Activated CD4-positive, alpha-beta T cell treated with anti-CD3 and anti-CD28 coated beads for 24 hours (primary cell): Measurements from ENCODE around the gene MYO9A.
"Not testable (repeated sequence)": the region's sequence is repeated elsewhere in the genome, so short reads cannot be mapped to it uniquely, and the experiment has no call there.

Experiments used
- DNase-seq, 2 donors: peaks; one replicate each; pipeline ENCODE4 v3.0.0-alpha.2; 2020; ENCODE audit warnings: low read depth in 2 of 2

The MYO9A gene

GRCh38 chr15:72136170-72137051 is 18.5 kb upstream of the MYO9A start:
- DNase-seq: no peak

DNA sequence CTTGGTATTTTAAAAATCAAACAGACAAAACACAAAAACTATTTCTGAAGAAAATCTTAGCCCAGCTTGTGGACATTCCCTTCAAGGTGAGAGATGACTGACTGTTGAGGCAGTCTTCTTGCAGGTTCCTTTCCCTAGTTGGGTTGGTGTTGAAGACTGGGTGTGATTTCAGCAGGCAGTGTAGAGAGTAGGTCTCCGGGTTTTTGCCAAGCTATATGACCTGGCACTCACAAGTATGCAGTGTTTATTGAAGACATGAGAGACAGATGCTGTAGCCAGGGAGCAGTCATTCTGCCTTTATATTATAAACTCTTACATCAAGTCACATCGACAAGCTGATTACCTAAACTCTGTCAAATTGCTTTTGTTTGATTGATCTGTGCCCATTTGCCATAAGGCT is 17.8 kb upstream of the MYO9A start:
- DNase-seq: no peak

DNA sequence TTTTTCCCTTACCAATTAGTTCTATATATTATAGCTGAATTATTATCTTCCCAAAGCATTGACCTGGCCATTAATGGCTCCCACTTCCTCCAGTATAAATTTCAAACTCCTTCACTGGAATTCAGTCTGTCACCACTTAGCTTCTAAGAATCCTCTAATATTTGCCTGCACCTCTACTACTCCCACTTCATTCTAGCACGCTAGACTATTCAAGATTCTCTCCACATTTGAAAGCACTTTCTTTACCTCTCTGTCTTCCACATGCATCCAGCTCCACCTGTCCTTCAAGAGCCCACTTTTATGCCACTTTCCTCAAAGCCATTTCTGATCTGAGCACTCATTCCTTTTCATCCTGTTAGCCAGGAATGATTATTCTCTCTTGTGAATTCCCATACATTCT is 15.3 kb upstream of the MYO9A start:
- no peak for DNase-seq

DNA sequence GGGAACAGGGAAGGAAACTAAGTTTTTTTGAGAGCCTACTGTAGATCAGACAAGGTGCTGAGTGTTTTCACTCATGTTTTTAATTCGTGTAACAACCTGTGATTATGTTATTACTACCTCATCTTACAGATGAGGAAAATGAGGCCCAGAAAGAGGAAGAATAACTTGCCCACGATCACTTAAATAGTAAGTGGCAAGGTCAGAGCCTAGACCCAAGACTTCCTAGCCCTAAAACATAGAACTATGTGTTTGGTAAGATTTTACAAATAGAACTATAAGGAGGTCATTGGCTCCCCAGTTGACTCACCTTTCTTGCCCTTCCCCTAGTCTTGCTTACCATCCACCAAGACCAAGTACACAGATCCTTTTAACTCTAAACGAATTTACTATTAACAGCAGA is 14.0 kb upstream of the MYO9A start:
- DNase-seq: no peak

DNA sequence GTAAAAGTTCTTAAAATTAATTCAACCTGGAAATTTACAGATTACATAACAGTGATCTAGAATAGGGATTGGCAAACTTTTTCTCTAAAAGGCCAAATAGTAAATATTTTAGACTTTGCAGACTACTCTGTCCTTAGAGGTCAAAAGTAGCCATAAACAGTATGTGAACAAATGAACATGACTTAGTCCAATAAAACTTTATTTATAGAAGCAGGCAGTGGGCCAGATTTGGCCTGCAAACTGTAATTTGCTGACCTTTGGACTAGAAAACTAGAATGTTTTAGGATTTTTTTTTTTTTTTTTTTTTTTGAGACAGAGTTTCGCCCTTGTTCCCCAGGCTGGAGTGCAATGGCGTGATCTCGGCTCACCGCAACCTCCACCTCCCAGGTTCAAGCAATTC is 12.3 kb upstream of the MYO9A start:
- DNase-seq: no peak

- DNase-seq: no peak
These were observed 10.4 kb upstream of the MYO9A start for GRCh38 chr15:72128359-72128758.

- no peak for DNase-seq
These were observed 9.9 kb upstream of the MYO9A start for GRCh38 chr15:72127724-72128322.

DNA sequence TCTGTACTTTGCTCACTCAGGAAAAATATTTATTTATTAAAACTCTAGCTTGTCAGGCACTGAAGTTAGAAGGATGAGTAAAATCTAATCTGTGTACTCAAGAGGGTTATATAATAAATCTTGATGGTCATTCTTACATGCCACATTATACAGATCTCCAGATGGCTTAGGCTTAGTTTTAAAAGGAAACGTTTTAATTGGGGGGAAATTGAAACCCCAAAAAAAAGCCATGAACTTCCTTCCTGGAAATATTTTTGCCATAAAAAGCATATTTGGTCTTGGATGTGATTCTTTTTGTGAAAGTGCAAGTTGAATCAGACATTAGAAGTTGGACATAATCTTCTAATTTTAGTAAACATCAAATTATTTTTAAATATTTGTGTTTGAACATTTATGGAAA is 6.3 kb upstream of the MYO9A start:
- DNase-seq: no peak

- peak; percentile 44 to 57 for DNase-seq
These were observed 399 bp downstream of the MYO9A start for GRCh38 chr15:72117486-72118016.

DNA sequence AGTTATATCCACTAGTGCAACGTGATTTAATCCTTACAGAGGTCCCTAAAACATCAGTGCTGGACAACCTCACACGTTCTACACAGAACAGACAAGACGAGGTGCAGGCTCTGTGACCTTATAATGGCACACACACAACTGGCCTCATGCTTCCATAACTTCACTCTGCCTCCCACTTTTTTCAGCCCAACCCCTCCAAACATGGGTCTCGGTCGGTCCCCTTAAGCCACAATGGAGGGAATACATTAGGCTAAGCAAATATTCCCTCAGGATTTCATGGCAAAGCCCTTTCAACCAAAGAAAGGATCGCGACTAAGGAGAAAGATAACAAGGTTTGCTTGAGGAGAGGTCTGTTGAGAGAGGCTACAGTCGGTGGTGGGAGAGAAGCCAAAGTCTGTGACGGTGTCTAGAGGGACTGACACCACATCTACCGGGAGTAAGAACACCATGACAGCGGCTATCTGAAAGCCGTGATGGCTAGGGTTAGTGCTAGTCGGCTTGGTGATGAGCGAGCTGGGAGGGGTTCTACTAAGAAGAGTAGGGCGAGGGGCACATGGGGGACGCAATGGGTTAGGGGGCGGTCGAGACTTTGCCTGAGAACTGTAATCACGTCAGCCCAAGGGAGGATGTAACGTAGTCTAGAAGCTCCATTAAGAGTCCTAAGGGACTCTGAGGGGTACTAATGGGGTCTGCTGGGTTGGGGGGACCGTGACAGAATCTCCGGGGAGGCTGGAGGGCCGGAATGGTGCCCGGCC is 1.0 kb downstream of the MYO9A start:
- no peak for DNase-seq

GRCh38 chr15:72113347-72114031 is 4.5 kb downstream of the MYO9A start:
- DNase-seq: no peak

- no peak for DNase-seq
These were observed 5.1 kb downstream of the MYO9A start for GRCh38 chr15:72112805-72113204.

GRCh38 chr15:72112116-72112515 is 5.8 kb downstream of the MYO9A start:
- no peak for DNase-seq

GRCh38 chr15:72110355-72110754 is 7.6 kb downstream of the MYO9A start:
- no peak for DNase-seq

DNA sequence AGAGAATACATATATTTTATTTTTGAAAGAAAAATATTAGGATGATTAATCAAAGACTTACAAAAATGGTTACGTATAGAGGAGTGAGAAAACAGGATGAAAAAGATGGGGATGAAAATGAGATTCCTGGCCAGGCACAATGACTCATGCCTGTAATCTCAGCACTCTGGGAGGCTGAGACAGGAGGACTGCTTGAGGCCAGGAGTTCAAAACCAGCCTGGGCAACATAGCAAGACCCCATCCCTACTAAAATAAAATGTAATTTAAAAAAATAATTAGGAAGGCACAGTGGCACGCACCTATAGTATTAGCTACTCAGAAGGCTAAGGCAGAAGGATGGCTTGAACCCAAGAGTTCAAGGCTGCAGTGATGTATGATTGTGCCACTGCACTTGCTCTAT is 11.9 kb downstream of the MYO9A start:
- no peak for DNase-seq

DNA sequence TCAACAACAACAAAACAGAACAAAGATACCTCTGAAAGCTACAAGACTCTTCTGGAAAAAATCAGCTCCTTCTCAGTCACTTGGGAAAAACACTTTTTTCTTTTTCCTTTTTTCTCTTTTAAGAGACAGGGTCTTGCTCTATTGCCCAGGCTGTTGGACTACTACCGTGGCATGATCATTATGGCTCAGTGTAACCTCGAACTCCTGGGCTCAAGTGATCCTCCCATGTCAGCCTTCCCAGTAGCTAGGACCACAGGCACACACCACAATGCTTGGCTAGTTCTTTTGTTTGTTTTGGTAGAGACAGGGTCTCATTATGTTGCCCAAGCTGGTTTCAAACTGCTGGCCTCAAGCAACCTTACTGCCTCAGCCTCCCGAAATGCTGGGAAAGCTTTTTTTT is 12.8 kb downstream of the MYO9A start:
- no peak for DNase-seq

DNA sequence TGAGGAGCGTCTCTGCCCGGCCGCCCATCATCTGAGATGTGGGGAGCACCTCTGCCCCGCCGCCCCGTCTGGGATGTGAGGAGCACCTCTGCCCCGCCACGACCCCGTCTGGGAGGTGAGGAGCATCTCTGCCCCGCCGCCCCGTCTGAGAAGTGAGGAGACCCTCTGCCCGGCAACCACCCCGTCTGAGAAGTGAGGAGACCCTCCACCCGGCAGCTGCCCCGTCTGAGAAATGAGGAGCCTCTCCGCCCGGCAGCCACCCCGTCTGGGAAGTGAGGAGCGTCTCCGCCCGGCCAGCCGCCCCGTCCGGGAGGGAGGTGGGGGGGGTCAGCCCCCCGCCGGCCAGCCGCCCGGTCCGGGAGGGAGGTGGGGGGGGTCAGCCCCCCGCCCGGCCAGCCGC is 17.4 kb downstream of the MYO9A start:
- not testable (repeated sequence) for DNase-seq

GRCh38 chr15:72099155-72099554 is 18.8 kb downstream of the MYO9A start:
- no peak for DNase-seq

- DNase-seq: no peak
These were observed 19.9 kb downstream of the MYO9A start for GRCh38 chr15:72098040-72098439.

- DNase-seq: no peak
These were observed 21.2 kb downstream of the MYO9A start for GRCh38 chr15:72096796-72097195.

GRCh38 chr15:72092691-72093090 is 25.3 kb downstream of the MYO9A start:
- no peak for DNase-seq

GRCh38 chr15:72092006-72092405 is 25.9 kb downstream of the MYO9A start:
- no peak for DNase-seq
